MM.1S (cell line): ENCODE measurements around the gene ANKRD10.

Experiments used
- CTCF ChIP-seq: fragments of 300-600 bp; sonication (generic); IDR thresholded peaks from 2 replicates; pipeline ENCODE4 v1.5.1; 2016; ENCODE audit warnings: antibody characterized with exemption, low read length, mixed read lengths
- EZH2 ChIP-seq: fragments of 300-600 bp; sonication (generic); optimal IDR thresholded peaks from 2 replicates; pipeline ENCODE3; 2017; ENCODE audit warnings: low read depth, mild to moderate bottlenecking, antibody characterized with exemption, low read length, mixed read lengths
- EZH2phosphoT487 ChIP-seq: fragments of 300-600 bp; sonication (generic); IDR thresholded peaks from 2 replicates; pipeline ENCODE4 v1.6.1; 2018; ENCODE audit warnings: antibody characterized with exemption, low read length

DNA sequence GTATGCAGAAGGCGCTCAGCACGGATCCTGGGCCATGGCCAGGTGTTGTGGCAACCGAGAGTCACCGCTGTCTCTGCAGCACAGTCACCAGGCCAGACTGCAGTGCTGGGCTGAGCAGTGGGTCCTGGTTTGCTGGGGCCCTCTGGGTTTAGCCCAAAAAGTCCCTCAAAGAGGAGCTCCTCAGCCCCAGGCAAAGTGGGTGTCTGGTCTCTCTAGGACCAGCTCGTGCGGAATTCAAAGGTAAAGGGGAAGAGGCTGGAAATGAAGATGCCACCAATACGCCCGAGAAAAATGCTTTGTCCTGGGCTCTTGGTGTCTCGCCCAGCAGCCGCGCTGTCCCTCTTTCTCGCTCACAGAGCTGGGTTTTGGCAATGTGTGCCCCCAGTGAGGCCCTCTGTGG, 38.5 kb upstream of the ANKRD10 start:
- TF ChIP-seq CTCF (no peak), EZH2 (no peak), EZH2phosphoT487 (no peak)
